Left ventricle myocardium inferior (tissue), 1 donor: ENCODE data around the gene HGFAC. TPM values are rescaled to one million over a fixed set of nuclear protein-coding genes. Genes with fewer than 3 reads are reported as not detected.

Source experiments
- DNase-seq: peaks from one replicate; pipeline ENCODE4 v3.0.0-alpha.2; 2020
- H3K27ac ChIP-seq: fragments of 200-600 bp; replicated peaks from 2 replicates; pipeline ENCODE4 v1.8.0; 2021
- H3K27me3 ChIP-seq: fragments of 200-600 bp; 2 replicates; pipeline ENCODE4 v1.8.0; 2021; ENCODE audit warnings: low read depth
- H3K36me3 ChIP-seq: fragments of 200-600 bp; 2 replicates; pipeline ENCODE4 v1.8.0; 2021
- H3K4me1 ChIP-seq: fragments of 200-600 bp; 2 replicates; pipeline ENCODE4 v1.8.0; 2021
- H3K4me3 ChIP-seq: fragments of 200-600 bp; 2 replicates; pipeline ENCODE4 v1.8.0; 2021; ENCODE audit warnings: mild to moderate bottlenecking, moderate library complexity
- H3K9me3 ChIP-seq: fragments of 200-600 bp; replicated peaks from 2 replicates; pipeline ENCODE4 v1.8.0; 2021
- CTCF ChIP-seq: fragments of 200-600 bp; IDR thresholded peaks from 2 replicates; pipeline ENCODE4 v1.8.0; 2021; ENCODE audit warnings: antibody characterized with exemption, mild to moderate bottlenecking, borderline replicate concordance
- intact Hi-C: fragments of 100-400 bp; cut with micrococcal nuclease; formaldehyde crosslinking; loops from one replicate; pipeline ENCODE4 v1.11.0; 2022
- total RNA-seq: library from RNA; stranded (reverse); fragmentation: NEBNext Ultra II Directional; extraction: Animal tissue kit (Norgen Biotek cat#: 25700); gene quantifications from one replicate; pipeline ENCODE4 v1.2.1, GENCODE V29; 2021
- donor health status: DM: no; HTN: yes; CAD: no; lungs with severe emphysema.

Gene HGFAC
- total RNA-seq, 1 donor from 2014 or later = 0.80 TPM

DNA sequence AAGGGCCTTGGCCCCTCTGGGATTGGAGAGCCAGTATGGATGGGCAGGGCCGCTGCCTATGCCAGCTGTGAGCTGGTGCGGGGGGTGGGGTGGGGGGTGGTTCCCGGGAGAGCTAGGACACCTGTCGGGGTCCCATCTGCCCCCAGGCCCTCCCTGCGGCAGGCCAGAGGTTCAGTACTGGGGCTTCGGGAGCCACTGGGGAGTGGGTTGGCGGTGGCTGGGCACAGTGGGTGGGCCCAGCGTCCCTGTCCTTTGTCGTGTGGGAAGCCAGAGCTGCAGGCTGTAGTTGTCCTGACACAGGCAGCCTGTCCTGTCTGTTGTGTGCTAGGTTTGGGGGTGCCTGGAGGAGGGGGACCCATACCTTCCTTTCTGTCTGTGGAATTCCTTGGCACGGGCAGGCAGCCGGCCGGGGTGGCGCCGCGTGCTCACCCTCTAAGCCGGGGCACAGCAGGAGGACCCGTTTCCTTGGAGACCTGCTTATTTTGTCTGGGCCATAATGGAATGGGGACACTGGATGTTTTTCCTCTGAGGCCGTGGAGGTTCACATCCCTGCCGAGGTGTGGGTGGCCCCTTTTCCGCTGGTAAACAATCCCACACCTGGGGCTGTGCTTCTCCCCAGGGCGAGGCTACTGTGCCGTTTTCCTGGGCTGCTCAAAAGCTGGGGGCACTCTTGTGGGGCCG lies 36.1 kb downstream of the HGFAC start:
- intact Hi-C loops = no loop called here
- H3K27ac ChIP-seq = no peak overlapping the region
- no peak for DNase-seq

GRCh38 chr4:3478446-3479357 lies 36.9 kb downstream of the HGFAC start:
- no peak for DNase-seq
- no peak for TF ChIP-seq CTCF
- peaks cover 6% of the 10 kb centered on the region for H3K36me3 ChIP-seq
- no peak overlapping the region for H3K4me3 ChIP-seq
- intact Hi-C loops = no loop called here
- peaks cover 42% of the 10 kb centered on the region for H3K27me3 ChIP-seq
- peaks cover 58% of the 10 kb centered on the region for H3K4me1 ChIP-seq
- H3K27ac ChIP-seq = peak overlapping the region; percentile 96
- H3K9me3 ChIP-seq = no peaks in the 10 kb centered on the region

More for the DNA sequence above, 36.1 kb downstream of the HGFAC start:
- Histone ChIP-seq H3K4me3 (no peak overlapping the region), H3K27me3 (peaks cover 37% of the 10 kb centered on the region), H3K4me1 (peaks cover 64% of the 10 kb centered on the region), H3K9me3 (no peaks in the 10 kb centered on the region), H3K36me3 (peaks cover 6% of the 10 kb centered on the region)
- TF ChIP-seq CTCF = no peak

- Histone ChIP-seq H3K36me3 (peaks cover 6% of the 10 kb centered on the region), H3K9me3 (no peaks in the 10 kb centered on the region), H3K4me1 (peaks cover 56% of the 10 kb centered on the region), H3K4me3 (no peak overlapping the region), H3K27me3 (peaks cover 47% of the 10 kb centered on the region), H3K27ac (peak overlapping the region; percentile 96)
- intact Hi-C loops = no loop called here
- TF ChIP-seq CTCF = no peak
- DNase-seq = peak; percentile 56
Measured at GRCh38 chr4:3479358-3480101, 37.8 kb downstream of the HGFAC start.

- intact Hi-C loops = no loop called here
- Histone ChIP-seq H3K4me1 (peaks cover 60% of the 10 kb centered on the region), H3K4me3 (no peak overlapping the region), H3K27ac (peak overlapping the region; percentile 96), H3K9me3 (no peaks in the 10 kb centered on the region), H3K27me3 (peaks cover 52% of the 10 kb centered on the region), H3K36me3 (peaks cover 6% of the 10 kb centered on the region)
- peak; percentile 99 for TF ChIP-seq CTCF
- DNase-seq = peak; percentile 75
Measured at GRCh38 chr4:3480528-3481112, 38.9 kb downstream of the HGFAC start.

DNA sequence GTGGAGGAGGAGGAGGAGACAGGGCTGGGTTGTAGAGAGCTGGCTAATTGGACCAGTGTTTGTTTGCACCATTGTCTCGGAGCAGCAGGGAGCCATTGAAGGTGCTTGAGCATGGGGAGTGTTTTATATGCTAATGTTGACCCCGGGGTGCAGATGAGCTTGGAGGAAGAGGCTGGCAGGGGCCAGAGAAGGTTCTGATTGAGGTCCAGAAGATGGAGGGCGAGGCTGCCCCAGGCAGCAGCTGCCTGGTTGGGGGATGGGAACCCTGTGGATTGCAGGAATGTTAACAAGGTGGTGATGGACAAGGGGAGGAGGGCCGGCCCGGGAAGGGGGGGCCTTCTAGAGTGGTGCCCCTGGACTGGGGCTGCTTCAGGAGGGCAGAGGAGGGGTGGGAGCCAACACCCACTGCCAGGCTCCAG lies 39.4 kb downstream of the HGFAC start:
- no peak overlapping the region for H3K4me3 ChIP-seq
- no peaks in the 10 kb centered on the region for H3K9me3 ChIP-seq
- intact Hi-C loops = no loop called here
- H3K27ac ChIP-seq = peak overlapping the region; percentile 96
- H3K27me3 ChIP-seq = peaks cover 55% of the 10 kb centered on the region
- TF ChIP-seq CTCF = no peak
- peaks cover 6% of the 10 kb centered on the region for H3K36me3 ChIP-seq
- DNase-seq = no peak
- peaks cover 65% of the 10 kb centered on the region for H3K4me1 ChIP-seq
